HG02885 (cell line): ENCODE measurements around the gene TACR3.
A peak's percentile ranks its signal among the peaks of the same experiment; 100 is the strongest.
"Not testable (repeated sequence)": the region's sequence is repeated elsewhere in the genome, so short reads cannot be mapped to it uniquely, and the experiment has no call there.

ENCODE experiments used
- ATAC-seq: cut with Tn5 transposase; IDR thresholded peaks from one replicate; pipeline ENCODE4 v1.9.1; 2021; ENCODE audit warnings: mild to moderate bottlenecking; ENCODE audit not compliant: unreplicated experiment, poor library complexity

Gene TACR3

GRCh38 chr4:103719830-103720207 is at the start of gene TACR3:
TSS of gene TACR3 (minus strand) at chr4:103719985. CDS start at chr4:103719675, 310 bp downstream.
- ATAC-seq, result no peak

DNA sequence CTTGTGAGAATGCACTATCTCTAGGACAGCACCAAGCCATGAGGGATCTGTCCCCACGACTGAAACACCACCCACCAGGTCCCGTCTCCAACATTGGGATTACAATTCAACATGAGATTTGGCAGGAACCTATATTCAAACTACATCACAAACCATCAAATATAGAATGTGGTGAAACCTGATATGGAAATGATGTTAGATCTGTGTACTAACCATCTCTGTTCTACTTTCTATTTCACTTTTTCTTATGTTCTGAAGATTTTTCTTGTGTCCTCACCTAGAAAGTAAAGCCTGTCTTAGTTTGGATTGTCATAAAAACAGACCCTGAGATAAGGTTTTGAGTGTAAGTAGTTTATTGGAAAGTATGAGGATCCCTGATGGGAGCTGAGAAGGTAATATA is 37.8 kb upstream of the TACR3 start:
- peak; percentile 60 for ATAC-seq

DNA sequence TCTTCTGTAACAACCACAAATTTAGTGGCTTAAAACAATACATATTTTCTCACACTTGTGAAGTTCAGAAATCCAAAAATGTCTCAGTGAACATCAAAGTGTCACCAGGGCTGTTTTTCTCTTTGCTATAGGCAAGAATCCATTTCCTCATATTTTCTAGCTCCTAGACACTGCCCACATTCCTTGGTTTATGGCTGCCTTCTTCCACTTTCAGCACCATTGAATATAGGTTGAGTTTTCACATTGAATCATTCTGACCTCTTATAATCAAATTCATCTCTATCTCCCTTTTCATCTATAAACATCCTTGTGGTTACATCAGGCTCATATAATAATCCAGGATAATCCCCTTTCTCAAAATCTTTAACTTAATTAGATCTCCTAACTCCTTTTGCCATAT is 37.0 kb upstream of the TACR3 start:
- ATAC-seq, result no peak

GRCh38 chr4:103754844-103755243 is 35.1 kb upstream of the TACR3 start:
- ATAC-seq, result no peak

DNA sequence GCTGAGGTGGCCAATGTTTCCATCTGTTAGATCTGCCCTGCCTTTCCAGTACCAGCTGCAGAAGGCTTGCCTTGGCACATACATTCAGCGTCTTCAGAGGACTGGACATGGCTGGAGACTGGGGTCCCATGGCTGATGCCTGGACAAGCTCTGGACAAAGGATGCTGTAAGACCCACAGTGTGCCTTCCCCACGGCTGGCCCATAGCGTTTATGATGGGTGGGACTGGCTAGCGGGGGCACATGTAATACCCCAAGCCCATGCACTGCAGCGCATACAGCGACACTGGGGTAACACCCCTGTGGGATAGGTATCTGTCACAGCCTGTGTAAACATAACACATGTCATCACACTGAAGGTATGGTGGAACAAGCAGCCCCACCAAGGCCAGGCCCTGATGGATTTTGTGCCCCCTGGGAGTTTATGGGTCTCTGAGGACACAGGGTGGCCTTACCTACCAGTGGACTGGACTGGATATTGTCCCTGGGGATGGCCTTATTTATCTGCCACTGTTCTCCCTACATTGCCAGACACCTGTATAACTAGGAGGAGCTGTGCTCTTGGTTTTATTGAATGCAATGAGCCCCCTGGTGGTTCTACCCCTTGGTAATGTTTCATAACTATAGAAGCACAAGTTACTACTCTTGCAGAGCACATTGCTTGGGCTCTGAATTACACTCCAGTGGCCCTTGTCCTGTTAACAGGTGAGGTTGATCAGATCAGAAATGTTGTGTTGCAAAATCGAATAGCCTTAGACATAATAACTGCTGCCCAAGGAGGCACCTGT is 34.3 kb upstream of the TACR3 start:
- ATAC-seq, result no peak

DNA sequence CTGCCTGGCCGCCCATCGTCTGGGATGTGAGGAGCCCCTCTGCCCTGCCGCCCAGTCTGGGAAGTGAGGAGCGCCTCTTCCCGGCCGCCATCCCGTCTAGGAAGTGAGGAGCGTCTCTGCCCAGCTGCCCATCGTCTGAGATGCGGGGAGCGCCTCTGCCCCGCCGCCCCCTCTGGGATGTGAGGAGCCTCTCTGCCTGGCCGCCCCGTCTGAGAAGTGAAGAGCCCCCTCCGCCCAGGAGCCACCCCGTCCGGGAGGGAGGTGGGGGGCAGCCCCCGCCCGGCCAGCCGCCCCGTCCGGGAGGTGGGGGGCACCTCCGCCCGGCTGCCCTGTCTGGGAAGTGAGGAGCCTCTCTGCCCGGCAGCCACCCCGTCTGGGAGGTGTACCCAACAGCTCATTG is 3.4 kb upstream of the TACR3 start:
- ATAC-seq, result not testable (repeated sequence)

DNA sequence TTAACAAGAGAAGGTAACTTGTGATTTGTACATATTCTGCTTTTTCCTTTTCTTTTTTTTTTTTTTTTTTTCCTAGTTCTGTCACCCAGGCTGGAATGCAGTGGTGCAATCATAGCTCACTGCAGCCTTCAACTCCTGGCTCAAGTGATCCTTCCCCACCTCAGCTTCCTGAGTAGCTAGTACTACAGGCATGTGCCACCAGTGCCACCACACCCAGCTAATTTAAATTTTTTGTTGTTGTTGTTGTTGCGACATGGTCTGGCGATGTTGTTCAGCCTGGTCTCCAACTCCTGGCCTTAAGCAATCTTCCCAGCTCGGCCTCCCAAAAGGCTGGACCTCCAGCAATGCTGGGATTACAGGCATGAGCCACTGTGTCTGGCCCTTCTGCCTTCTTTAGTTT is 1.5 kb upstream of the TACR3 start:
- ATAC-seq, result no peak

- ATAC-seq, result no peak
Measured at GRCh38 chr4:103720661-103721060, 876 bp upstream of the TACR3 start.

- no peak for ATAC-seq
Measured at GRCh38 chr4:103719105-103719829, 518 bp downstream of the TACR3 start.

- no peak for ATAC-seq
Measured at GRCh38 chr4:103692615-103693014, 27.2 kb downstream of the TACR3 start.

GRCh38 chr4:103673983-103674382 is 45.8 kb downstream of the TACR3 start:
- ATAC-seq, result no peak

DNA sequence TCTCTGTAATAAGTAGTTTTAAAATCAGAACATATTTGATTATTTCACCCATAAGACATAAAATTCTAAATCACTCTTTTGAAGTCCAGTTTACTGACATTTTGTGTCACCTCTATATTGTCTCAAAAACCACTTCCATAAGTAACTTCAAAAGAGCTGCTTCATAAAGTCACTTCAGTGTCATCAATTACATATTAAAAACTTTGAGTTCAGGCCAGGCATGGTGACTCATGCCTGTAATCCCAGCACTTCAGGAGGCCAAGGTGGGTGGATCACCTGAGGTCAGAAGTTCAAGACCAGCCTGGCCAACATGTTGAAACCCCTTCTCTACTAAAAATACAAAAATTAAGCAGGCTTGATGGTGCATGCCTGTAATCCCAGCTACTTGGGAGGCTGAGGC is 53.0 kb downstream of the TACR3 start:
- not testable (repeated sequence) for ATAC-seq

DNA sequence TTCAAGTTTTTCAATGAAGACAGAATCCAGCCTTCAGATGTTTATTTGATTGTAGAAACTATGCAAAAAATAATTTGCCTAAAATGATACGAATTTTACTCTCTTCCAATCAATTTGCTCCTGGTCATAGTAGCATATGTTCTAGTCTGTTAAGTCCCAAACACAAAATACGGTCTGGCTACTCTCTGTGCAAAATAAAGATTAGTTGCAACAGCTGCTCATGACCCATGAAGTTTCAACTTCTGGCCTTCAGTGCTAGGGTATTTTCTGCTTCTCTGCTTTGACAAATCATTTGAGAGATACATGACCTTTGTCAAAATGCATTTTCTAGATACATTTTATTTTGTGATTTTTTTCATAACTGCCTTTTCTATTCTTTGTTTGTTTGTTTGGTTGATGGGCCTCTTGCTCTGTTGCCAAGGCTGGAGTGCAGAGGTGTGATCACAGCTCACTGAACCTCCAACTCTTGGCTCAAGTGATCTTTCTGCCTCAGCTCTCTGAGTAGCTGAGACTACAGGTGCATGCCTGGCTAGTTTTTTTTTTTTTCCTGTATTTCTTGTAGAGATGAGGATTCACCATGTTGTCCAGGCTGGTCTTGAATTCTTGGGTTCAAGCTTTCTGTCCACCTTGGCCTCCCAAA is 55.2 kb downstream of the TACR3 start:
- ATAC-seq, result no peak

- no peak for ATAC-seq
Measured at GRCh38 chr4:103648541-103648940, 71.2 kb downstream of the TACR3 start.

GRCh38 chr4:103645991-103646390 is 73.8 kb downstream of the TACR3 start:
- ATAC-seq, result no peak

GRCh38 chr4:103634236-103634635 is 85.5 kb downstream of the TACR3 start:
- no peak for ATAC-seq

DNA sequence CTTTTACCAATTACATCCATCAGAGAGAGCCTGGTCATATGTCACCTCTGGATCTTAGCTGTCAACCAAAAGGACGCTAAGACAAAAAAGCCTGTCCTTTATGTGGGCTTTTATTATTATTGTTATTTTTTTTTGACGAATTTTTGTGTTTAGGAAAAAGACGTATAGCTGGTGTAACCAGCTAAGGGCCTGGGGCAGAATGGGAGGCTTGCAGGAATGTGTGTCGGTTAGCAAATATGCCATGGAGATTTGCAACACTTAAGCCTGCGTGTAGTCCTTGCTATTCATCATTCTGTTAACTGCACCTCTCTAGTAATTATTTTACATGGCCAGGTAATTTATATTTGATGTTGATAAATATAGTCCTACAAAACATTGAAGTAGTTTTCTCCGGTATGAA is 93.5 kb downstream of the TACR3 start:
- ATAC-seq, result no peak

- no peak for ATAC-seq
Measured at GRCh38 chr4:103591841-103592240, 127.9 kb downstream of the TACR3 start.

DNA sequence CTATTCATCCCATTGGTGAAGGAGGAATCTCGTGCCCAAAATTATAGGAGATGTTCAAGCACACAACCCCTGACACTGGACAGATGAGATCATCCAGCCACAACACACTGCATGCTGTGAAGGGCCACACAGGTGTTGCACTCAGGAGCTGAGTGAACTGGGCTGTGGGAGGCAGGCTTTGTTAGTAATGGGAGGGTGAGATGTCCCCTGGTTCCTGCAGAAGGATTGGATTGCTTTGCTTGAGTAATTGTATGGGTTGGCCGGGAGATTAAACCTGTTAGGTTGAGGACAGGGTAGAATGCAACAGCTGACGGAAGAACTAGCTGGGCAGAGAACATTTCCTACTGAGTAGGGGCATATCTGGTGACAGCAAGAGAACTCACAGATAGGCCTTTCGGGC is 152.2 kb downstream of the TACR3 start:
- ATAC-seq, result no peak

GRCh38 chr4:103559178-103559577 is 160.6 kb downstream of the TACR3 start:
- not testable (repeated sequence) for ATAC-seq
